Large intestine (tissue), 3 donors: ENCODE measurements around the gene CCDC107. TPM values are rescaled to one million over a fixed set of nuclear protein-coding genes. Genes with fewer than 3 reads are reported as not detected.

Source experiments
- DNase-seq, 2 donors: peaks; one replicate each; pipeline versions ENCODE4 v3.0.0 to v3.0.0-alpha.2; 2013
- H3K27ac ChIP-seq: one replicate; pipeline ENCODE4 v1.5.1; 2013; ENCODE audit warnings: low read length
- H3K27me3 ChIP-seq: 2 replicates; pipeline ENCODE4 v1.6.1; 2013; ENCODE audit warnings: low read length; ENCODE audit not compliant: control insufficient read depth, insufficient read depth
- H3K36me3 ChIP-seq: 2 replicates; pipeline ENCODE4 v1.6.1; 2013; ENCODE audit warnings: low read length; ENCODE audit not compliant: control insufficient read depth, insufficient read depth
- H3K4me1 ChIP-seq: one replicate; pipeline ENCODE4 v1.6.1; 2013; ENCODE audit warnings: low read length; ENCODE audit not compliant: control insufficient read depth, insufficient read depth
- H3K4me3 ChIP-seq: one replicate; pipeline ENCODE4 v1.5.1; 2013; ENCODE audit warnings: low read length
- H3K9me3 ChIP-seq: one replicate; pipeline ENCODE4 v1.6.1; 2013; ENCODE audit warnings: mild to moderate bottlenecking, low read depth, low read length, moderate library complexity; ENCODE audit not compliant: control insufficient read depth
- WGBS: methylation state at CpG from one replicate; pipeline ENCODE4 v1.1.5; 2013; ENCODE audit warnings: low lambda C conversion rate; ENCODE audit not compliant: insufficient coverage; 5-methylcytosine and 5-hydroxymethylcytosine counted together
- polyA plus RNA-seq: library from polyadenylated mRNA; unstranded; fragments of 120-200 nt; gene quantifications from one replicate; pipeline ENCODE4 v1.2.1, GENCODE V29; 2013

The CCDC107 gene
- polyA plus RNA-seq, 1 donor, result 17.6 TPM

- Histone ChIP-seq H3K27me3 (no peaks in the 10 kb centered on the region), H3K9me3 (no peaks in the 10 kb centered on the region), H3K4me1 (no peaks in the 10 kb centered on the region), H3K36me3 (peaks cover 99% of the 10 kb centered on the region), H3K4me3 (no peak overlapping the region), H3K27ac (no peak overlapping the region)
- 100% methylated on average over 2 of the region's 7 CpGs for WGBS
- DNase-seq, result no peak
Measured at GRCh38 chr9:35702696-35703095, 44.6 kb downstream of the CCDC107 start.

GRCh38 chr9:35703906-35704672, 46.0 kb downstream of the CCDC107 start:
- no CpG with 5 or more reads among the region's 26 CpGs for WGBS
- Histone ChIP-seq H3K4me3 (no peak overlapping the region), H3K27me3 (no peaks in the 10 kb centered on the region), H3K27ac (no peak overlapping the region), H3K4me1 (no peaks in the 10 kb centered on the region), H3K36me3 (peaks cover 97% of the 10 kb centered on the region), H3K9me3 (no peaks in the 10 kb centered on the region)
- no peak for DNase-seq

GRCh38 chr9:35705372-35705771, 47.3 kb downstream of the CCDC107 start:
- peaks cover 91% of the 10 kb centered on the region for H3K36me3 ChIP-seq
- H3K27me3 ChIP-seq, result no peaks in the 10 kb centered on the region
- DNase-seq, result no peak
- no peaks in the 10 kb centered on the region for H3K9me3 ChIP-seq
- no peaks in the 10 kb centered on the region for H3K4me1 ChIP-seq
- H3K4me3 ChIP-seq, result no peak overlapping the region
- no peak overlapping the region for H3K27ac ChIP-seq
- no CpG with 5 or more reads among the region's 8 CpGs for WGBS

- no peak for DNase-seq
- H3K4me3 ChIP-seq, result no peak overlapping the region
- H3K9me3 ChIP-seq, result no peaks in the 10 kb centered on the region
- no peaks in the 10 kb centered on the region for H3K4me1 ChIP-seq
- no CpG with 5 or more reads among the region's 7 CpGs for WGBS
- no peak overlapping the region for H3K27ac ChIP-seq
- peaks cover 92% of the 10 kb centered on the region for H3K36me3 ChIP-seq
- no peaks in the 10 kb centered on the region for H3K27me3 ChIP-seq
Measured at GRCh38 chr9:35705836-35706430, 47.8 kb downstream of the CCDC107 start.

DNA sequence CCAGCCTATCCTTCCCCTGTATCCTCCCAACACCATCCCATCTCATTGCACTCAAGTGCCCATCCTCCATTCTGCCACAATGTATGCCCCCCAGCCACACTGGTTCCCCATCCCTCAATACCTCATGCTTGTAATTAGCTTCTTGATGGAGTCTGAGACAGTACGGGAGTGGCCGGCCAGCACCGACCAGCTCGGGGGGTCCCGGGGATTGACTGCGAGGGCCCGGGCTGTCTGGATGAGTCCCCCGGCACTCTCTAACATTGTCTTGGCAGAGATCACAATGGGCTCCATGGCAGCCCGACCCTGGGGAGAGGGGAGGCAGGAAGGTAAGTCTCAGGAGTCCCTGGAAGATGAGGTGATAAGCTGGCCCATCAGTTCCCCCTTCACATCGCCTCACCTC, 48.9 kb downstream of the CCDC107 start:
- no peak overlapping the region for H3K4me3 ChIP-seq
- no CpG with 5 or more reads among the region's 10 CpGs for WGBS
- H3K9me3 ChIP-seq, result no peaks in the 10 kb centered on the region
- no peak for DNase-seq
- no peaks in the 10 kb centered on the region for H3K4me1 ChIP-seq
- H3K27me3 ChIP-seq, result no peaks in the 10 kb centered on the region
- peaks cover 92% of the 10 kb centered on the region for H3K36me3 ChIP-seq
- H3K27ac ChIP-seq, result no peak overlapping the region

GRCh38 chr9:35708146-35708545, 50.1 kb downstream of the CCDC107 start:
- no CpG with 5 or more reads among the region's 4 CpGs for WGBS
- Histone ChIP-seq H3K4me3 (no peak overlapping the region), H3K4me1 (no peaks in the 10 kb centered on the region), H3K9me3 (no peaks in the 10 kb centered on the region), H3K36me3 (peaks cover 92% of the 10 kb centered on the region), H3K27ac (no peak overlapping the region), H3K27me3 (no peaks in the 10 kb centered on the region)
- DNase-seq, result no peak

GRCh38 chr9:35710818-35711500, 52.9 kb downstream of the CCDC107 start:
- WGBS, result no CpG with 5 or more reads among the region's 7 CpGs
- H3K4me1 ChIP-seq, result no peaks in the 10 kb centered on the region
- H3K9me3 ChIP-seq, result no peaks in the 10 kb centered on the region
- H3K27me3 ChIP-seq, result no peaks in the 10 kb centered on the region
- peaks cover 90% of the 10 kb centered on the region for H3K36me3 ChIP-seq
- no peak for DNase-seq
- no peak overlapping the region for H3K27ac ChIP-seq
- no peak overlapping the region for H3K4me3 ChIP-seq

Other genes with a start within 250 kb of the CCDC107 start
- 12.0 TPM for gene RUSC2, start 168.2 kb upstream of the CCDC107 start, polyA plus RNA-seq
- gene TESK1, start 53.0 kb upstream of the CCDC107 start, polyA plus RNA-seq, result 53.3 TPM
- 1.8 TPM for gene CD72, start 39.9 kb upstream of the CCDC107 start, polyA plus RNA-seq
- 0.78 TPM for gene SIT1, start 7.4 kb upstream of the CCDC107 start, polyA plus RNA-seq
- not detected for gene RMRP, start 273 bp upstream of the CCDC107 start, polyA plus RNA-seq
- 5.2 TPM for gene ARHGEF39, start 6.9 kb downstream of the CCDC107 start, polyA plus RNA-seq
- 4.2 TPM for gene CA9, start 15.6 kb downstream of the CCDC107 start, polyA plus RNA-seq
- gene TPM2, start 31.6 kb downstream of the CCDC107 start, polyA plus RNA-seq, result 463 TPM
- gene TLN1, start 73.9 kb downstream of the CCDC107 start, polyA plus RNA-seq, result 117 TPM
- 25.4 TPM for gene CREB3, start 74.4 kb downstream of the CCDC107 start, polyA plus RNA-seq
- 127 TPM for gene GBA2, start 90.9 kb downstream of the CCDC107 start, polyA plus RNA-seq
- gene RGP1, start 91.0 kb downstream of the CCDC107 start, polyA plus RNA-seq, result 17.2 TPM
- 0.61 TPM for gene MSMP, start 96.0 kb downstream of the CCDC107 start, polyA plus RNA-seq
- 15.3 TPM for gene NPR2, start 133.3 kb downstream of the CCDC107 start, polyA plus RNA-seq
- gene SPAG8, start 154.0 kb downstream of the CCDC107 start, polyA plus RNA-seq, result 1.4 TPM
- 29.7 TPM for gene HINT2, start 156.8 kb downstream of the CCDC107 start, polyA plus RNA-seq
- gene FAM221B, start 170.4 kb downstream of the CCDC107 start, polyA plus RNA-seq, result 0.10 TPM
- gene TMEM8B, start 170.9 kb downstream of the CCDC107 start, polyA plus RNA-seq, result 33.8 TPM
- gene OR13J1, start 212.1 kb downstream of the CCDC107 start, polyA plus RNA-seq, result 0.21 TPM
- 1.6 TPM for gene HRCT1, start 247.9 kb downstream of the CCDC107 start, polyA plus RNA-seq